ENCODE data around the gene SLC35E1.
"Not testable (repeated sequence)": the region's sequence is repeated elsewhere in the genome, so short reads cannot be mapped to it uniquely, and the experiment has no call there.

The SLC35E1 gene

GRCh38 chr19:16520074-16520973 lies 51.9 kb downstream of the SLC35E1 start:
- no peak for DNase-seq

GRCh38 chr19:16519230-16519687 lies 53.0 kb downstream of the SLC35E1 start:
- no peak for DNase-seq

GRCh38 chr19:16518483-16519229 lies 53.6 kb downstream of the SLC35E1 start:
- no peak for DNase-seq

- no peak for DNase-seq
These were observed 54.2 kb downstream of the SLC35E1 start for GRCh38 chr19:16518061-16518460.

GRCh38 chr19:16516923-16517610 lies 55.1 kb downstream of the SLC35E1 start:
- DNase-seq: no peak

- DNase-seq: no peak
These were observed 55.8 kb downstream of the SLC35E1 start for GRCh38 chr19:16516381-16516780.

GRCh38 chr19:16514383-16515019 lies 57.7 kb downstream of the SLC35E1 start:
- DNase-seq: no peak

- DNase-seq: not testable (repeated sequence)
These were observed 59.6 kb downstream of the SLC35E1 start for GRCh38 chr19:16512611-16513010.

GRCh38 chr19:16509141-16510061 lies 62.8 kb downstream of the SLC35E1 start:
- DNase-seq: no peak

- no peak for DNase-seq
These were observed 63.7 kb downstream of the SLC35E1 start for GRCh38 chr19:16508546-16508945.

- no peak for DNase-seq
These were observed 65.3 kb downstream of the SLC35E1 start for GRCh38 chr19:16506961-16507360.

- DNase-seq: not testable (repeated sequence)
These were observed 66.1 kb downstream of the SLC35E1 start for GRCh38 chr19:16506161-16506560.

GRCh38 chr19:16504271-16504670 lies 67.9 kb downstream of the SLC35E1 start:
- DNase-seq: no peak
